Gastroesophageal sphincter (tissue), 4 donors: ENCODE data around the gene TEDC1. TPM values are rescaled to one million over a fixed set of nuclear protein-coding genes. Genes with fewer than 3 reads are reported as not detected.

ENCODE experiments used
- ATAC-seq: fragments of 150-250 bp; one replicate; pipeline ENCODE4 v1.9.1; 2016; ENCODE audit warnings: mild to moderate bottlenecking, moderate library complexity
- H3K27ac ChIP-seq, 4 donors: fragments of 200-600 bp; sonication (generic) in 3 of 4; 1 replicate in 3 of 4; 2 replicates in 1 of 4; pipeline ENCODE4 v1.5.1; 2016 to 2019
- H3K27me3 ChIP-seq: fragments of 200-600 bp; sonication (generic); one replicate; pipeline ENCODE4 v1.5.1; 2019
- H3K36me3 ChIP-seq, 2 donors: fragments of 200-600 bp; sonication (generic); one replicate each; pipeline ENCODE4 v1.5.1; 2019; ENCODE audit warnings: control low read depth in 1 of 2
- H3K4me1 ChIP-seq, 3 donors: fragments of 200-600 bp; sonication (generic); 1 replicate in 2 of 3; 2 replicates in 1 of 3; pipeline ENCODE4 v1.5.1; 2016 to 2019; ENCODE audit warnings: control low read depth in 2 of 3
- H3K4me3 ChIP-seq, 2 donors: fragments of 200-600 bp; sonication (generic); one replicate each; pipeline ENCODE4 v1.5.1; 2019; ENCODE audit warnings: mild to moderate bottlenecking in 1 of 2, moderate library complexity in 1 of 2
- H3K9me3 ChIP-seq, 3 donors: fragments of 200-600 bp; sonication (generic); one replicate each; pipeline ENCODE4 v1.5.1; 2017 to 2019; ENCODE audit warnings: control low read depth in 2 of 3
- EP300 ChIP-seq: sonication (generic); formaldehyde crosslinking; IDR thresholded peaks from one replicate; pipeline ENCODE4 v1.6.1; 2017; ENCODE audit warnings: antibody characterized with exemption, mild to moderate bottlenecking
- POLR2A ChIP-seq, 2 donors: fragments of 450-650 bp; IDR thresholded peaks; one replicate each; pipeline ENCODE4 v1.6.1; 2017; ENCODE audit warnings: antibody characterized with exemption in 2 of 2, mild to moderate bottlenecking in 2 of 2, moderate library complexity in 1 of 2
- POLR2AphosphoS5 ChIP-seq: sonication (generic); formaldehyde crosslinking; IDR thresholded peaks from one replicate; pipeline ENCODE4 v1.6.1; 2017; ENCODE audit warnings: antibody characterized with exemption
- WGBS, 2 donors: methylation state at CpG; one replicate each; pipeline ENCODE4 v1.1.5; 2018; ENCODE audit warnings: low coverage in 1 of 2; 5-methylcytosine and 5-hydroxymethylcytosine counted together
- total RNA-seq, 4 donors: library from RNA; depleted of rRNA; stranded (reverse); fragments of >200 nt; gene quantifications; one replicate each; pipeline ENCODE4 v1.1.0, GENCODE V29; 2016
- TF ChIP-seq, protein P1 (sequence below), 4 experiments: fragments of 200-600 bp in 2 of 4; fragments of 450-650 bp in 2 of 4; sonication (generic) in 1 of 4; IDR thresholded peaks; one replicate each; pipeline ENCODE4 v1.5.1; 2017 to 2019; ENCODE audit warnings: antibody characterized with exemption in 4 of 4, mild to moderate bottlenecking in 2 of 4, moderate library complexity in 2 of 4

Gene TEDC1
- total RNA-seq, 4 donors from 2014 or later: 4.6 to 7.9 (median 5.4) TPM

DNA sequence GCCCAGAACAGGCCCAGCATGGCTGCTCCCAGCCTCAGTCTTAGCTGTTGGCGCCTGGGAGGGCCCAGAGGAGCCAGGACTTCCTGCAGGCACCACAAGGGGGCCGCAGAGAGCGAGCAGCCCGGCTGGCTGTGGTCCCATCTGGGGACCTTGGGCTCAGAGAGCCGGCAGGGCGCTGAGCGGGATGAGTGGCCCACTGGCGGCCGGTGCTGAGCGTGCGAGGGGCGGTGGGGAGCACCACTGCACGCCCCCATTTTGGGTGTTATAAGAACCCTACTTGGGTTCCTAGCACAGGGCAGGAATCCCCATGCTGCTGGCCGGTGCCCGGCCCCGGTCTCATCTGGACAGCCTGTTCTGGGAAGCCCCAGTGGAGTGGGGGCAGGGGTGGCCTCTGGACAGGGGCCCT, 42.3 kb upstream of the TEDC1 start:
- H3K27ac ChIP-seq: peak overlapping the region in 3 of 4 donors; percentile 50 to 66 (median 65)
- TF ChIP-seq EP300 (no peak), POLR2AphosphoS5 (peak; percentile 63), POLR2A (IDR thresholded peaks at IDR 0.05) (no peak)
- TF ChIP-seq, protein P1, sequence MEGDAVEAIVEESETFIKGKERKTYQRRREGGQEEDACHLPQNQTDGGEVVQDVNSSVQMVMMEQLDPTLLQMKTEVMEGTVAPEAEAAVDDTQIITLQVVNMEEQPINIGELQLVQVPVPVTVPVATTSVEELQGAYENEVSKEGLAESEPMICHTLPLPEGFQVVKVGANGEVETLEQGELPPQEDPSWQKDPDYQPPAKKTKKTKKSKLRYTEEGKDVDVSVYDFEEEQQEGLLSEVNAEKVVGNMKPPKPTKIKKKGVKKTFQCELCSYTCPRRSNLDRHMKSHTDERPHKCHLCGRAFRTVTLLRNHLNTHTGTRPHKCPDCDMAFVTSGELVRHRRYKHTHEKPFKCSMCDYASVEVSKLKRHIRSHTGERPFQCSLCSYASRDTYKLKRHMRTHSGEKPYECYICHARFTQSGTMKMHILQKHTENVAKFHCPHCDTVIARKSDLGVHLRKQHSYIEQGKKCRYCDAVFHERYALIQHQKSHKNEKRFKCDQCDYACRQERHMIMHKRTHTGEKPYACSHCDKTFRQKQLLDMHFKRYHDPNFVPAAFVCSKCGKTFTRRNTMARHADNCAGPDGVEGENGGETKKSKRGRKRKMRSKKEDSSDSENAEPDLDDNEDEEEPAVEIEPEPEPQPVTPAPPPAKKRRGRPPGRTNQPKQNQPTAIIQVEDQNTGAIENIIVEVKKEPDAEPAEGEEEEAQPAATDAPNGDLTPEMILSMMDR (IDR thresholded peaks at IDR 0.05): peak in 3 of 4 experiments; percentile 93 to 96 (median 96)
- no CpG with 5 or more reads among the region's 16 CpGs for WGBS, 2 donors
- ATAC-seq: peak; percentile 91
- H3K4me1 ChIP-seq: peaks cover 0 to 26% (median 11%) of the 10 kb centered on the region in 3 donors
- H3K36me3 ChIP-seq: peaks cover 0 to 68% of the 10 kb centered on the region in 2 donors
- no peaks in the 10 kb centered on the region for H3K9me3 ChIP-seq
- peak overlapping the region in 1 of 2 donors; percentile 9 for H3K4me3 ChIP-seq
- H3K27me3 ChIP-seq: no peaks in the 10 kb centered on the region

DNA sequence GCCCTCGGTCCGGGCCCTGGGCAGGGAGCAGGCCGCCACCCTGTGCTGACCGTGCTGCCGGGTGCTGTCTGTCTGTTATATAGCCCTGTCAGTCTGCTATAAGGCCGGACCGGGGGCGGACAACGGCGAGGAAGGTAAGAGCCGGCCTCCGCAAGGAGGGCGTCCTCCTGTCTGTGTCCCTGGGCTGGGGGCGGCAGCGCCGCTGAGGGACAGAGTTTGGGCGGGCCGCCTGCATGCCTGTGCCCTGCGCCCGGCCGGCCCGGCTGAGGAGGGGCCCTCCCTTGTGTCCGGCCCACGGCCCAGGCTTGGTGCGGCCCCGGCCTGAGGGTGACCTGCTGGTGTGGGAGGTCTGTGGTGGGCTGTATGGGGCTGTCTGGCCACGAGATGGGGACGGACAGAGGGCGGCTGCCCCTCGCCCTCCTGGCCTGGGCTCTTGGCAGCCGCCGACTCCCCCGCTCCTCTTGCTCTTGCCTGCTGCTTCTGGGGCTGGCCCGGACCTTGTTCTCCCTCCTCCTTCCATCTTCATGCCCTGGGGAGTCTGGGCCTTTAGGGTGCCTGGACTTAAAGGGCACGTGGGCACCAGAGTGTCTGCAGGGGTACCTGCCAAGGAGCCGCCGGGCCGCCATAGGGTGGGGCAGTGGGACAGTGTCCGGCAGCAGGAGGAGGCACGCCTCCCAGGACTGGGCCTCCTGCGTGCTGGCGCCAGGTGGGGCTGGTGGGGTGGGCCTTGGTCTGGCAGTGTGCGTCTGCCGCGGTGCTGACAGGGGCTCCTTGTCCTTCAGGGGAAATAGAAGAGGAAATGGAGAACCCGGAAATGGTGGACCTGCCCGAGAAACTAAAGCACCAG, 41.5 kb upstream of the TEDC1 start:
- Histone ChIP-seq H3K9me3 (no peaks in the 10 kb centered on the region), H3K4me1 (peaks cover 0 to 26% (median 11%) of the 10 kb centered on the region in 3 donors), H3K27me3 (no peaks in the 10 kb centered on the region), H3K4me3 (no peak overlapping the region), H3K36me3 (peaks cover 0 to 76% of the 10 kb centered on the region in 2 donors), H3K27ac (peak overlapping the region in 2 of 4 donors; percentile 65 to 66)
- WGBS, 2 donors: no CpG with 5 or more reads among the region's 47 CpGs
- TF ChIP-seq, protein P1 (IDR thresholded peaks at IDR 0.05): no peak
- TF ChIP-seq POLR2AphosphoS5 (no peak), EP300 (no peak), POLR2A (IDR thresholded peaks at IDR 0.05) (no peak)
- ATAC-seq: no peak

DNA sequence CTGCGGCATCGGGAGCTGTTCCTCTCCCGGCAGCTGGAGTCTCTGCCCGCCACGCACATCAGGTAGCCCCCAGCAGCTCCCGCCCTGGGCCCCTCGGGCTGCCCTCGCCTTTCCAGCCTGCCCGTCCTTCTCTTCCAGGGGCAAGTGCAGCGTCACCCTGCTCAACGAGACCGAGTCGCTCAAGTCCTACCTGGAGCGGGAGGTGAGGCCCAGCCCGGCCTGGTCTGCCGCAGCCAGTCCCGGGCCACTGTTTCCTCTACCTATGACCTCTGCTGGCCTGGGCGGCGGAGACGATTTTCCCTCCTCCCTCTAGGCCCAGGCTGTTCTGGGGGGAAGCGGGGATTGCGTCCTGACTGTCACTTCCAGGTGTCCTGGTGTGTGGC, 40.9 kb upstream of the TEDC1 start:
- peaks cover 0 to 81% of the 10 kb centered on the region in 2 donors for H3K36me3 ChIP-seq

DNA sequence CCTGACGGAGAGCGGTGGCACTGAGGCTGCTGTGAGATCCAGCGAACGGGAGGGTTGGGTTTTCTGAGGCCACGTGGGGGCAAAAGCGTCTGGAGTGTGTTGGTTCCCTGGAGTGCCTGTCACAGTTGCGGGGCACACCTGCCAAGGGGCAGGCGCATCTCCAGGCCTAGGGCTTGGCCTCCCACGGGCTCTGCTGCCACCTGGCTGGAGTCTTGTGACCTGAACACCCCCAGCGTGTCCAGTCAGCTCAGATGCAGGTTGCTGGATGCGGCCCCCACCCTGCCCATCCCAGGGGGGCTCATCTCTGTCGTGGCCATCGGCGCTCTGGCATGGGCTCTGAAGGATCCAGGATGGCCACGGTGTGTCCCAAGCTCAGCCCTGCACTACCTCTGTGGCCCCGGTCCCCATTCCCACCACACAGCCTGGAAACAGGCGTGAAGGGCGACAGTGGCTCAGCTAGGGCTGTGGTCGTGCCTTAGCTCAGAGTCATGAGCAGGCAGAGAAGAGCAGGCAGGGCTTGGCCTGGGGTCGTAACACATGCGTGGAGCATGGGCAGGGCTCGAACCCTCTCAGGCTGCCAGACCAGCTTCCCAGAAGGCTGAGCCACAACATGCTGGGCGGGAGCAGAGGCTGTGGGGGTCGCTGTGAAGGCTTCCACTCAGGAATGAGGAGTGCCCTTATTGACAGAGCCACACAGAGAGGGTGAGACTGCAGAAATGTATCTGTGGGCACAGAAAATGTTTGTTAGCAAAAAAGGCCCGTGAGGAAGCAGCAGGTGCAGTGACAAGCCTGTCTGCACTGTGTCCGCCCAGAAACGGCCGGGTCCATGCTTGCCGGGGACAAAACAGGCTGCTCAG, 40.0 kb upstream of the TEDC1 start:
- no peak for ATAC-seq
- no peaks in the 10 kb centered on the region for H3K27me3 ChIP-seq
- H3K9me3 ChIP-seq: no peaks in the 10 kb centered on the region
- H3K4me1 ChIP-seq: peaks cover 0 to 26% (median 11%) of the 10 kb centered on the region in 3 donors
- 70 to 83% methylated on average over 1 to 6 of the region's 29 CpGs for WGBS, 2 donors
- no peak overlapping the region for H3K4me3 ChIP-seq
- H3K27ac ChIP-seq: no peak overlapping the region
- peaks cover 0 to 81% of the 10 kb centered on the region in 2 donors for H3K36me3 ChIP-seq
- no peak for TF ChIP-seq POLR2AphosphoS5
- no peak for TF ChIP-seq POLR2A (IDR thresholded peaks at IDR 0.05)
- no peak for TF ChIP-seq EP300
- TF ChIP-seq, protein P1 (IDR thresholded peaks at IDR 0.05): no peak

More for the DNA sequence above, 40.9 kb upstream of the TEDC1 start:
- Histone ChIP-seq H3K27ac (no peak overlapping the region), H3K4me1 (peaks cover 0 to 26% (median 11%) of the 10 kb centered on the region in 3 donors), H3K4me3 (no peak overlapping the region), H3K27me3 (no peaks in the 10 kb centered on the region), H3K9me3 (no peaks in the 10 kb centered on the region)
- TF ChIP-seq POLR2AphosphoS5: no peak
- no peak for TF ChIP-seq POLR2A (IDR thresholded peaks at IDR 0.05)
- WGBS, 2 donors: no CpG with 5 or more reads among the region's 22 CpGs
- ATAC-seq: no peak

DNA sequence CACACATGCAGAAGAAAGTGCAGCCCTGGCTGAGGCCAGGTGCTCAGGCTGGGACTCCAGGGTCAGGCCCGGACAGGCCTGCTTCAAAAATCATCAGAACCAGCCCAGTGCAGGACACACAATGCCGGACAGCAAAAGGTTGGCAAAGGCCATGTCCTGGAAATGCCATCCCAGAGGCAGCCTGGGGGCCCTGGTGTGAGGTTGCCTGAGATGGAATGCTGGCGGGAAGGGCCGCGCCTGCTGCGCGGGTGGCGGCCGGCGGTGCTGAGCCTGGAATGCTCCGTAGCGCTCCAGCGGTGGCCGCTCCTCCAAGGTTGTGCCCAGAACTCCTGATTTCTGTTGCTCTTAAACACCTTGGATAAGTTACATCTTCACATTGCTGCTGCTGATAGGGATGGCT, 38.1 kb upstream of the TEDC1 start:
- Histone ChIP-seq H3K9me3 (no peaks in the 10 kb centered on the region), H3K27ac (no peak overlapping the region), H3K4me1 (peaks cover 0 to 21% (median 11%) of the 10 kb centered on the region in 3 donors), H3K27me3 (no peaks in the 10 kb centered on the region), H3K36me3 (peaks cover 0 to 88% of the 10 kb centered on the region in 2 donors), H3K4me3 (no peak overlapping the region)
- 30 to 91% methylated on average over 2 to 12 of the region's 14 CpGs for WGBS, 2 donors
- TF ChIP-seq POLR2AphosphoS5 (no peak), POLR2A (IDR thresholded peaks at IDR 0.05) (no peak), EP300 (no peak)
- TF ChIP-seq, protein P1 (IDR thresholded peaks at IDR 0.05): no peak
- ATAC-seq: no peak
